Measurements from ENCODE around the gene TMEM248. TPM values are rescaled to one million over a fixed set of nuclear protein-coding genes. Genes with fewer than 3 reads are reported as not detected.
A peak's percentile ranks its signal among the peaks of the same experiment; 100 is the strongest.

The TMEM248 gene
- total RNA-seq, 2 donors from 2014 or later = 67.4 to 85.7 TPM

- no peaks in the 10 kb centered on the region for H3K27me3 Mint-ChIP-seq
- H3K27ac Mint-ChIP-seq = peak overlapping the region; percentile 94
- H3K4me1 Mint-ChIP-seq = peaks cover 5% of the 10 kb centered on the region
- H3K9me3 Mint-ChIP-seq = no peaks in the 10 kb centered on the region
- peaks cover 22% of the 10 kb centered on the region for H3K36me3 Mint-ChIP-seq (ENCODE audit: low read depth)
- H3K4me3 Mint-ChIP-seq = peak overlapping the region; percentile 92
- ATAC-seq (replicated peaks) = no peak
These were observed 1.3 kb upstream of the TMEM248 start for GRCh38 chr7:66919704-66920103.

GRCh38 chr7:66920256-66920655 is 769 bp upstream of the TMEM248 start:
- H3K27ac Mint-ChIP-seq = peak overlapping the region; percentile 94
- H3K9me3 Mint-ChIP-seq = no peaks in the 10 kb centered on the region
- peaks cover 8% of the 10 kb centered on the region for H3K4me1 Mint-ChIP-seq
- H3K4me3 Mint-ChIP-seq = peak overlapping the region; percentile 92
- ATAC-seq (replicated peaks) = no peak
- peaks cover 27% of the 10 kb centered on the region for H3K36me3 Mint-ChIP-seq (ENCODE audit: low read depth)
- no peaks in the 10 kb centered on the region for H3K27me3 Mint-ChIP-seq

GRCh38 chr7:66921396-66921917 is 432 bp downstream of the TMEM248 start:
- H3K4me1 Mint-ChIP-seq = peaks cover 17% of the 10 kb centered on the region
- H3K27ac Mint-ChIP-seq = peak overlapping the region; percentile 98
- ATAC-seq (replicated peaks) = no peak
- H3K9me3 Mint-ChIP-seq = no peaks in the 10 kb centered on the region
- H3K36me3 Mint-ChIP-seq (ENCODE audit: low read depth) = peaks cover 39% of the 10 kb centered on the region
- H3K4me3 Mint-ChIP-seq = peak overlapping the region; percentile 92
- no peaks in the 10 kb centered on the region for H3K27me3 Mint-ChIP-seq

GRCh38 chr7:66921918-66922486 is 977 bp downstream of the TMEM248 start:
- H3K4me1 Mint-ChIP-seq = peaks cover 17% of the 10 kb centered on the region
- ATAC-seq (replicated peaks) = no peak

GRCh38 chr7:66925255-66925654 is 4.2 kb downstream of the TMEM248 start:
- H3K9me3 Mint-ChIP-seq = no peaks in the 10 kb centered on the region
- no peak overlapping the region for H3K4me3 Mint-ChIP-seq
- H3K27ac Mint-ChIP-seq = peak overlapping the region; percentile 27
- H3K36me3 Mint-ChIP-seq (ENCODE audit: low read depth) = peaks cover 77% of the 10 kb centered on the region
- no peaks in the 10 kb centered on the region for H3K27me3 Mint-ChIP-seq
- no peak for ATAC-seq (replicated peaks)
- peaks cover 40% of the 10 kb centered on the region for H3K4me1 Mint-ChIP-seq

More at GRCh38 chr7:66921918-66922486, 977 bp downstream of the TMEM248 start:
- H3K27me3 Mint-ChIP-seq = no peaks in the 10 kb centered on the region
- H3K36me3 Mint-ChIP-seq (ENCODE audit: low read depth) = peaks cover 44% of the 10 kb centered on the region
- H3K27ac Mint-ChIP-seq = peak overlapping the region; percentile 98
- H3K4me3 Mint-ChIP-seq = peak overlapping the region; percentile 92
- no peaks in the 10 kb centered on the region for H3K9me3 Mint-ChIP-seq

GRCh38 chr7:66927348-66927948 is 6.4 kb downstream of the TMEM248 start:
- no peaks in the 10 kb centered on the region for H3K27me3 Mint-ChIP-seq
- H3K27ac Mint-ChIP-seq = peak overlapping the region; percentile 38
- H3K36me3 Mint-ChIP-seq (ENCODE audit: low read depth) = peaks cover 74% of the 10 kb centered on the region
- H3K4me1 Mint-ChIP-seq = peaks cover 41% of the 10 kb centered on the region
- no peak for ATAC-seq (replicated peaks)
- H3K4me3 Mint-ChIP-seq = no peak overlapping the region
- no peaks in the 10 kb centered on the region for H3K9me3 Mint-ChIP-seq

- ATAC-seq (replicated peaks) = no peak
These were observed 7.4 kb downstream of the TMEM248 start for GRCh38 chr7:66928388-66928787.

GRCh38 chr7:66929165-66929564 is 8.1 kb downstream of the TMEM248 start:
- no peaks in the 10 kb centered on the region for H3K9me3 Mint-ChIP-seq
- ATAC-seq (replicated peaks) = no peak
- no peak overlapping the region for H3K4me3 Mint-ChIP-seq
- no peak overlapping the region for H3K27ac Mint-ChIP-seq
- H3K4me1 Mint-ChIP-seq = peaks cover 48% of the 10 kb centered on the region
- peaks cover 78% of the 10 kb centered on the region for H3K36me3 Mint-ChIP-seq (ENCODE audit: low read depth)
- no peaks in the 10 kb centered on the region for H3K27me3 Mint-ChIP-seq

More at GRCh38 chr7:66928388-66928787, 7.4 kb downstream of the TMEM248 start:
- H3K36me3 Mint-ChIP-seq (ENCODE audit: low read depth) = peaks cover 74% of the 10 kb centered on the region
- no peaks in the 10 kb centered on the region for H3K9me3 Mint-ChIP-seq
- no peak overlapping the region for H3K27ac Mint-ChIP-seq
- peaks cover 44% of the 10 kb centered on the region for H3K4me1 Mint-ChIP-seq
- no peak overlapping the region for H3K4me3 Mint-ChIP-seq
- H3K27me3 Mint-ChIP-seq = no peaks in the 10 kb centered on the region

GRCh38 chr7:66929935-66930334 is 8.9 kb downstream of the TMEM248 start:
- Mint-ChIP-seq H3K9me3 (no peaks in the 10 kb centered on the region), H3K36me3 (ENCODE audit: low read depth) (peaks cover 76% of the 10 kb centered on the region), H3K27ac (no peak overlapping the region), H3K4me1 (peaks cover 52% of the 10 kb centered on the region), H3K4me3 (peak overlapping the region; percentile 17), H3K27me3 (no peaks in the 10 kb centered on the region)
- ATAC-seq (replicated peaks) = no peak

- H3K36me3 Mint-ChIP-seq (ENCODE audit: low read depth) = peaks cover 73% of the 10 kb centered on the region
These were observed 9.3 kb downstream of the TMEM248 start for GRCh38 chr7:66930341-66930740.

GRCh38 chr7:66933469-66933868 is 12.4 kb downstream of the TMEM248 start:
- Mint-ChIP-seq H3K27ac (peak overlapping the region; percentile 5), H3K9me3 (no peaks in the 10 kb centered on the region), H3K4me3 (no peak overlapping the region), H3K4me1 (peaks cover 51% of the 10 kb centered on the region), H3K36me3 (ENCODE audit: low read depth) (peaks cover 73% of the 10 kb centered on the region), H3K27me3 (no peaks in the 10 kb centered on the region)
- ATAC-seq (replicated peaks) = no peak

More at GRCh38 chr7:66930341-66930740, 9.3 kb downstream of the TMEM248 start:
- Mint-ChIP-seq H3K27me3 (no peaks in the 10 kb centered on the region), H3K4me1 (peaks cover 48% of the 10 kb centered on the region), H3K4me3 (peak overlapping the region; percentile 17), H3K9me3 (no peaks in the 10 kb centered on the region), H3K27ac (no peak overlapping the region)
- ATAC-seq (replicated peaks) = no peak

GRCh38 chr7:66937940-66938339 is 16.9 kb downstream of the TMEM248 start:
- Mint-ChIP-seq H3K27ac (peak overlapping the region; percentile 72), H3K4me1 (peaks cover 30% of the 10 kb centered on the region), H3K9me3 (no peaks in the 10 kb centered on the region), H3K4me3 (no peak overlapping the region), H3K36me3 (ENCODE audit: low read depth) (peaks cover 82% of the 10 kb centered on the region), H3K27me3 (no peaks in the 10 kb centered on the region)
- ATAC-seq (replicated peaks) = no peak

- H3K4me3 Mint-ChIP-seq = no peak overlapping the region
- peaks cover 23% of the 10 kb centered on the region for H3K4me1 Mint-ChIP-seq
- H3K9me3 Mint-ChIP-seq = no peaks in the 10 kb centered on the region
- H3K27ac Mint-ChIP-seq = peak overlapping the region; percentile 70
- H3K27me3 Mint-ChIP-seq = no peaks in the 10 kb centered on the region
- H3K36me3 Mint-ChIP-seq (ENCODE audit: low read depth) = peaks cover 88% of the 10 kb centered on the region
- ATAC-seq (replicated peaks) = no peak
These were observed 18.3 kb downstream of the TMEM248 start for GRCh38 chr7:66939325-66939724.

GRCh38 chr7:66946545-66946944 is 25.5 kb downstream of the TMEM248 start:
- H3K36me3 Mint-ChIP-seq (ENCODE audit: low read depth) = peaks cover 90% of the 10 kb centered on the region
- H3K27ac Mint-ChIP-seq = no peak overlapping the region
- H3K27me3 Mint-ChIP-seq = no peaks in the 10 kb centered on the region
- no peaks in the 10 kb centered on the region for H3K4me1 Mint-ChIP-seq
- H3K9me3 Mint-ChIP-seq = no peaks in the 10 kb centered on the region
- no peak for ATAC-seq (replicated peaks)
- H3K4me3 Mint-ChIP-seq = no peak overlapping the region

GRCh38 chr7:66948480-66949109 is 27.6 kb downstream of the TMEM248 start:
- H3K27ac Mint-ChIP-seq = no peak overlapping the region
- no peak overlapping the region for H3K4me3 Mint-ChIP-seq
- H3K36me3 Mint-ChIP-seq (ENCODE audit: low read depth) = peaks cover 89% of the 10 kb centered on the region
- no peaks in the 10 kb centered on the region for H3K27me3 Mint-ChIP-seq
- ATAC-seq (replicated peaks) = no peak
- H3K9me3 Mint-ChIP-seq = no peaks in the 10 kb centered on the region
- peaks cover 4% of the 10 kb centered on the region for H3K4me1 Mint-ChIP-seq

Measured in activated T-helper 17 cell treated with anti-CD3 and anti-CD28 coated beads, Interleukin-2, amount 50 U/mL, for 72 hours (primary cell).